Keratinocyte (primary cell): ENCODE measurements around the gene GRB10. TPM values are rescaled to one million over a fixed set of nuclear protein-coding genes. Genes with fewer than 3 reads are reported as not detected.

Experiments
- DNase-seq: peaks from one replicate; pipeline ENCODE4 v3.0.0-alpha.2; 2011; ENCODE audit warnings: low read depth, missing footprints, low spot score
- FAIRE-seq: peaks from 2 replicates; lab custom pipeline; 2011; peaks lifted over from hg19 to GRCh38; lab: Jason Lieb, UNC
- H2AFZ ChIP-seq: 2 replicates; pipeline ENCODE4 v1.6.0; 2012; ENCODE audit warnings: low read length, control low read depth, inconsistent platforms; ENCODE audit not compliant: control insufficient read depth
- H3K27ac ChIP-seq: 2 replicates; pipeline ENCODE4 v1.5.1; 2011; ENCODE audit warnings: low read length; ENCODE audit not compliant: control insufficient read depth, insufficient read depth
- H3K27me3 ChIP-seq: 3 replicates; pipeline ENCODE4 v1.6.0; 2011; ENCODE audit warnings: low read length; ENCODE audit not compliant: control insufficient read depth, insufficient read depth; ENCODE audit errors: extremely low read depth
- H3K36me3 ChIP-seq, 2 experiments: 2 replicates in 1 of 2; 3 replicates in 1 of 2; pipeline ENCODE4 v1.5.1; 2011; ENCODE audit warnings: low read length in 2 of 2, mild to moderate bottlenecking in 1 of 2; ENCODE audit not compliant: control insufficient read depth in 2 of 2, insufficient read depth in 2 of 2; ENCODE audit errors: extremely low read depth in 1 of 2
- H3K4me1 ChIP-seq: 3 replicates; pipeline ENCODE4 v1.5.1; 2011; ENCODE audit warnings: low read length; ENCODE audit not compliant: control insufficient read depth, insufficient read depth; ENCODE audit errors: extremely low read depth
- H3K4me2 ChIP-seq: 3 replicates; pipeline ENCODE4 v1.6.0; 2011; ENCODE audit warnings: low read depth, low read length; ENCODE audit not compliant: control insufficient read depth, insufficient read depth; ENCODE audit errors: extremely low read depth
- H3K4me3 ChIP-seq, 3 experiments: fragments of 200-600 bp in 1 of 3; sonication (generic) in 1 of 3; 2 replicates in 2 of 3; 3 replicates in 1 of 3; pipeline ENCODE4 v1.5.1; 2011 to 2016; ENCODE audit warnings: low read length in 3 of 3, mild to moderate bottlenecking in 3 of 3, control low read depth in 2 of 3, inconsistent platforms in 1 of 3, low read depth in 1 of 3, mixed read lengths in 1 of 3, mixed run types in 1 of 3, moderate library complexity in 1 of 3; ENCODE audit not compliant: control insufficient read depth in 2 of 3, insufficient read depth in 2 of 3; ENCODE audit errors: extremely low read depth in 1 of 3
- H3K79me2 ChIP-seq: 2 replicates; pipeline ENCODE4 v1.6.0; 2012; ENCODE audit warnings: low read length; ENCODE audit not compliant: control insufficient read depth, insufficient read depth
- H3K9ac ChIP-seq: 3 replicates; pipeline ENCODE4 v1.6.0; 2011; ENCODE audit warnings: low read length; ENCODE audit not compliant: control insufficient read depth, insufficient read depth; ENCODE audit errors: extremely low read depth
- H3K9me1 ChIP-seq: 3 replicates; pipeline ENCODE4 v1.6.0; 2011; ENCODE audit warnings: low read length; ENCODE audit not compliant: control insufficient read depth, insufficient read depth; ENCODE audit errors: extremely low read depth
- H3K9me3 ChIP-seq: 2 replicates; pipeline ENCODE4 v1.5.1; 2012; ENCODE audit warnings: low read depth, low read length; ENCODE audit not compliant: control insufficient read depth
- H4K20me1 ChIP-seq: 3 replicates; pipeline ENCODE4 v1.6.0; 2011; ENCODE audit warnings: low read length; ENCODE audit not compliant: control insufficient read depth, insufficient read depth; ENCODE audit errors: extremely low read depth
- CTCF ChIP-seq, 3 experiments: IDR thresholded peaks in 1 of 3; conservative IDR thresholded peaks in 1 of 3; optimal IDR thresholded peaks in 1 of 3; 2 replicates in 2 of 3; 3 replicates in 1 of 3; pipeline versions ENCODE3 to v1.5.1; 2011; ENCODE audit warnings: low read length in 3 of 3, mild to moderate bottlenecking in 3 of 3, moderate library complexity in 2 of 3, control low read depth in 1 of 3, inconsistent platforms in 1 of 3; ENCODE audit not compliant: insufficient read depth in 2 of 3; ENCODE audit errors: extremely low read depth in 1 of 3
- EZH2 ChIP-seq: IDR thresholded peaks from one replicate; pipeline ENCODE4 v1.6.1; 2012; ENCODE audit warnings: inconsistent platforms, mild to moderate bottlenecking, low read length, moderate library complexity
- dilution Hi-C: fragments of 300-500 bp; cut with MboI; formaldehyde crosslinking; loops from one replicate; pipeline ENCODE4 v1.7.0; 2020; ENCODE audit warnings: low sequenced_read_pairs; ENCODE audit not compliant: extremely low pct_ligation_motif_present
- polyA plus RNA-seq, 5 experiments: library from polyadenylated mRNA; depleted of rRNA in 3 of 5; stranded (reverse) in 3 of 5; stranded (forward) in 1 of 5; unstranded in 1 of 5; fragments of >200 nt; gene quantifications; 1 replicate in 1 of 5; 2 replicates in 3 of 5; 3 replicates in 1 of 5; pipeline versions ENCODE4 v1.2.1 to v1.2.3, GENCODE V29; 2011 to 2012; ENCODE audit warnings: missing spikeins in 2 of 5, low read depth in 1 of 5, low replicate concordance in 1 of 5

The GRB10 gene
- polyA plus RNA-seq, 1 donor (not counting 4 experiments of a cell fraction or from before 2014, with no cell fraction given), result 4.4 TPM

- no peak overlapping the region for H2AFZ ChIP-seq
- TF ChIP-seq CTCF (optimal IDR thresholded peaks at IDR 0.05 in 1 of 3, IDR thresholded peaks at IDR 0.05 in 1 of 3, conservative IDR thresholded peaks at IDR 0.05 in 1 of 3; ENCODE audit: extremely low read depth in 1 of 3, insufficient read depth in 2 of 3, low read length in 3 of 3) (no peak), EZH2 (no peak)
- H3K27me3 ChIP-seq, result no peaks in the 10 kb centered on the region
- no peak for FAIRE-seq
- no peak overlapping the region for H3K27ac ChIP-seq
- dilution Hi-C loops, result no loop called here
- H3K4me3 ChIP-seq, result no peak overlapping the region
- peaks cover 0 to 2% of the 10 kb centered on the region in 2 experiments for H3K36me3 ChIP-seq
- no peak overlapping the region for H3K9ac ChIP-seq
- H4K20me1 ChIP-seq, result peaks cover 2% of the 10 kb centered on the region
- no peaks in the 10 kb centered on the region for H3K9me1 ChIP-seq
- no peak for DNase-seq
- H3K79me2 ChIP-seq, result no peaks in the 10 kb centered on the region
- no peaks in the 10 kb centered on the region for H3K4me1 ChIP-seq
- no peak overlapping the region for H3K4me2 ChIP-seq
- no peaks in the 10 kb centered on the region for H3K9me3 ChIP-seq
Observed at GRCh38 chr7:50727711-50728110, 55.0 kb downstream of the GRB10 start.

- no peaks in the 10 kb centered on the region for H3K9me3 ChIP-seq
- peaks cover 2% of the 10 kb centered on the region for H4K20me1 ChIP-seq
- H3K79me2 ChIP-seq, result no peaks in the 10 kb centered on the region
- no peak overlapping the region for H2AFZ ChIP-seq
- TF ChIP-seq CTCF (optimal IDR thresholded peaks at IDR 0.05 in 1 of 3, IDR thresholded peaks at IDR 0.05 in 1 of 3, conservative IDR thresholded peaks at IDR 0.05 in 1 of 3; ENCODE audit: extremely low read depth in 1 of 3, insufficient read depth in 2 of 3, low read length in 3 of 3), result no peak
- TF ChIP-seq EZH2, result no peak
- H3K4me3 ChIP-seq, result no peak overlapping the region
- H3K9ac ChIP-seq, result no peak overlapping the region
- H3K4me2 ChIP-seq, result no peak overlapping the region
- no peaks in the 10 kb centered on the region for H3K4me1 ChIP-seq
- DNase-seq (no peak), FAIRE-seq (no peak)
- dilution Hi-C loops, result no loop called here
- peaks cover 0 to 2% of the 10 kb centered on the region in 2 experiments for H3K36me3 ChIP-seq
- H3K9me1 ChIP-seq, result no peaks in the 10 kb centered on the region
- no peaks in the 10 kb centered on the region for H3K27me3 ChIP-seq
- H3K27ac ChIP-seq, result no peak overlapping the region
Observed at GRCh38 chr7:50727072-50727471, 55.6 kb downstream of the GRB10 start.
